Thoracic aorta (tissue), 2 donors: ENCODE results near the gene NIPBL. TPM values are rescaled to one million over a fixed set of nuclear protein-coding genes. Genes with fewer than 3 reads are reported as not detected.
"Not testable (repeated sequence)": the region's sequence is repeated elsewhere in the genome, so short reads cannot be mapped to it uniquely, and the experiment has no call there.

ENCODE experiments used
- ATAC-seq: fragments of 150-250 bp; one replicate; pipeline ENCODE4 v1.8.0; 2017; ENCODE audit warnings: low read depth; ENCODE audit not compliant: insufficient number of reproducible peaks, low FRiP score
- DNase-seq: peaks from one replicate; pipeline ENCODE4 v3.0.0-alpha.2; 2020; ENCODE audit warnings: low spot score
- H3K27ac ChIP-seq, 2 donors: fragments of 200-600 bp; sonication (generic); 1 replicate in 1 of 2; 2 replicates in 1 of 2; pipeline ENCODE4 v1.5.1; 2016; ENCODE audit warnings: mild to moderate bottlenecking in 2 of 2, moderate library complexity in 2 of 2
- H3K27me3 ChIP-seq: fragments of 200-600 bp; sonication (generic); replicated peaks from 2 replicates; pipeline ENCODE4 v1.6.0; 2016; ENCODE audit warnings: mild to moderate bottlenecking; ENCODE audit not compliant: insufficient read depth
- H3K36me3 ChIP-seq: fragments of 200-600 bp; sonication (generic); one replicate; pipeline ENCODE4 v1.5.1; 2016
- H3K4me1 ChIP-seq, 2 donors: fragments of 200-600 bp; sonication (generic); 1 replicate in 1 of 2; 2 replicates in 1 of 2; pipeline versions ENCODE4 v1.5.1 to v1.6.0; 2016; ENCODE audit warnings: low read depth in 2 of 2, mild to moderate bottlenecking in 1 of 2; ENCODE audit not compliant: control insufficient read depth in 1 of 2
- H3K4me3 ChIP-seq: fragments of 200-600 bp; sonication (generic); 2 replicates; pipeline ENCODE4 v1.5.1; 2016; ENCODE audit warnings: mild to moderate bottlenecking
- H3K9me3 ChIP-seq: fragments of 200-600 bp; sonication (generic); 2 replicates; pipeline ENCODE4 v1.5.1; 2016
- CTCF ChIP-seq: fragments of 200-600 bp; sonication (generic); IDR thresholded peaks from one replicate; pipeline ENCODE4 v1.5.1; 2019; ENCODE audit warnings: antibody characterized with exemption
- total RNA-seq, 2 donors: library from RNA; depleted of rRNA; stranded (reverse); fragments of >200 nt; gene quantifications; one replicate each; pipeline versions ENCODE4 v1.1.0 to v1.2.3, GENCODE V29; 2016

Gene NIPBL
- total RNA-seq, 2 donors from 2014 or later = 38.6 to 50.8 TPM

- no peaks in the 10 kb centered on the region for H3K9me3 ChIP-seq
- no peak overlapping the region for H3K27ac ChIP-seq
- no peaks in the 10 kb centered on the region for H3K4me1 ChIP-seq
- no peaks in the 10 kb centered on the region for H3K27me3 ChIP-seq
- H3K4me3 ChIP-seq = no peak overlapping the region
- ATAC-seq (no peak), DNase-seq (no peak)
- no peaks in the 10 kb centered on the region for H3K36me3 ChIP-seq
- no peak for TF ChIP-seq CTCF
These were observed 34.9 kb upstream of the NIPBL start for GRCh38 chr5:36841677-36842076.

- Histone ChIP-seq H3K27ac (no peak overlapping the region), H3K9me3 (no peaks in the 10 kb centered on the region), H3K27me3 (no peaks in the 10 kb centered on the region), H3K36me3 (no peaks in the 10 kb centered on the region), H3K4me1 (no peaks in the 10 kb centered on the region), H3K4me3 (no peak overlapping the region)
- DNase-seq = no peak
- no peak for TF ChIP-seq CTCF
- ATAC-seq = no peak
These were observed 34.5 kb upstream of the NIPBL start for GRCh38 chr5:36842087-36842486.

- H3K27me3 ChIP-seq = no peaks in the 10 kb centered on the region
- ATAC-seq (no peak), DNase-seq (no peak)
- no peaks in the 10 kb centered on the region for H3K4me1 ChIP-seq
- no peak overlapping the region for H3K27ac ChIP-seq
- H3K36me3 ChIP-seq = no peaks in the 10 kb centered on the region
- no peak for TF ChIP-seq CTCF
- H3K9me3 ChIP-seq = no peaks in the 10 kb centered on the region
- H3K4me3 ChIP-seq = no peak overlapping the region
These were observed 32.3 kb upstream of the NIPBL start for GRCh38 chr5:36844305-36844704.

GRCh38 chr5:36848545-36848944 lies 28.0 kb upstream of the NIPBL start:
- H3K27ac ChIP-seq, ATAC-seq, H3K4me3 ChIP-seq, DNase-seq, H3K4me1 ChIP-seq, H3K27me3 ChIP-seq, H3K9me3 ChIP-seq, H3K36me3 ChIP-seq: not testable (repeated sequence)

- not testable (repeated sequence) for H3K4me3 ChIP-seq, ATAC-seq, H3K9me3 ChIP-seq, DNase-seq, H3K27me3 ChIP-seq, H3K4me1 ChIP-seq, H3K36me3 ChIP-seq, H3K27ac ChIP-seq
These were observed 23.7 kb upstream of the NIPBL start for GRCh38 chr5:36852903-36853302.

GRCh38 chr5:36854402-36855140 lies 22.0 kb upstream of the NIPBL start:
- Histone ChIP-seq H3K4me3 (no peak overlapping the region), H3K4me1 (no peaks in the 10 kb centered on the region), H3K27me3 (no peaks in the 10 kb centered on the region), H3K36me3 (no peaks in the 10 kb centered on the region), H3K9me3 (no peaks in the 10 kb centered on the region), H3K27ac (no peak overlapping the region)
- no peak for DNase-seq
- TF ChIP-seq CTCF = no peak
- ATAC-seq = no peak
